RWPE1 (cell line): ENCODE measurements around the gene CHD5.

ENCODE experiments used
- CTCF ChIA-PET: fragments of 350-600 bp; sonication (Branson Sonifier 250); formaldehyde crosslinking; extraction: SDS; loops from one replicate; lab custom pipeline; 2021; lab: Yijun Ruan, JAX
- POLR2A ChIA-PET: fragments of 400-600 bp; formaldehyde crosslinking; extraction: SDS; loops from one replicate; lab custom pipeline; 2020; ENCODE audit warnings: antibody characterized with exemption; ENCODE audit not compliant: low non-redundant PET; lab: Yijun Ruan, JAX
- DNase-seq: peaks from one replicate; pipeline ENCODE4 v3.0.0; 2012; ENCODE audit warnings: low spot score
- H3K27ac ChIP-seq: fragments of 450-650 bp; 2 replicates; pipeline ENCODE4 v1.5.1; 2017
- CTCF ChIP-seq: fragments of 450-650 bp; conservative IDR thresholded peaks from 2 replicates; pipeline ENCODE4 v1.5.1; 2017; ENCODE audit warnings: low read depth, mild to moderate bottlenecking

CHD5 gene

GRCh38 chr1:6124341-6124740 lies 55.8 kb downstream of the CHD5 start:
- H3K27ac ChIP-seq, result no peak overlapping the region
- POLR2A ChIA-PET, result no interaction called here
- no peak for TF ChIP-seq CTCF
- no peak for DNase-seq
- CTCF ChIA-PET, result no interaction called here

- DNase-seq, result no peak
- ChIA-PET CTCF (interaction anchor here (0.7 kb wide), 1 partner anchor 399 kb away, joined by 3 read pairs; no protein-coding TSS in a partner anchor), POLR2A (no interaction called here)
- no peak for TF ChIP-seq CTCF
- no peak overlapping the region for H3K27ac ChIP-seq
Measured at GRCh38 chr1:6123816-6124215, 56.3 kb downstream of the CHD5 start.

GRCh38 chr1:6123083-6123482 lies 57.0 kb downstream of the CHD5 start:
- TF ChIP-seq CTCF, result no peak
- no peak for DNase-seq
- ChIA-PET POLR2A (no interaction called here), CTCF (interaction anchor here (0.7 kb wide), 1 partner anchor 400 kb away, joined by 3 read pairs; no protein-coding TSS in a partner anchor)
- H3K27ac ChIP-seq, result no peak overlapping the region

GRCh38 chr1:6121651-6122370 lies 58.3 kb downstream of the CHD5 start:
- CTCF ChIA-PET, result no interaction called here
- no peak for TF ChIP-seq CTCF
- no peak overlapping the region for H3K27ac ChIP-seq
- POLR2A ChIA-PET, result no interaction called here
- no peak for DNase-seq

- DNase-seq, result no peak
- H3K27ac ChIP-seq, result no peak overlapping the region
- ChIA-PET POLR2A (no interaction called here), CTCF (no interaction called here)
- no peak for TF ChIP-seq CTCF
Measured at GRCh38 chr1:6121021-6121421, 59.1 kb downstream of the CHD5 start.

- no peak for DNase-seq
- TF ChIP-seq CTCF, result no peak
- H3K27ac ChIP-seq, result no peak overlapping the region
- ChIA-PET CTCF (no interaction called here), POLR2A (interaction anchor here (0.6 kb wide), 1 partner anchor 26 kb away, joined by 4 read pairs; no protein-coding TSS in a partner anchor)
Measured at GRCh38 chr1:6118415-6118814, 61.7 kb downstream of the CHD5 start.
